Measurements from ENCODE around the gene ITIH1. TPM values are rescaled to one million over a fixed set of nuclear protein-coding genes. Genes with fewer than 3 reads are reported as not detected.
"Not testable (repeated sequence)": the region's sequence is repeated elsewhere in the genome, so short reads cannot be mapped to it uniquely, and the experiment has no call there.

ITIH1 gene, protein sequence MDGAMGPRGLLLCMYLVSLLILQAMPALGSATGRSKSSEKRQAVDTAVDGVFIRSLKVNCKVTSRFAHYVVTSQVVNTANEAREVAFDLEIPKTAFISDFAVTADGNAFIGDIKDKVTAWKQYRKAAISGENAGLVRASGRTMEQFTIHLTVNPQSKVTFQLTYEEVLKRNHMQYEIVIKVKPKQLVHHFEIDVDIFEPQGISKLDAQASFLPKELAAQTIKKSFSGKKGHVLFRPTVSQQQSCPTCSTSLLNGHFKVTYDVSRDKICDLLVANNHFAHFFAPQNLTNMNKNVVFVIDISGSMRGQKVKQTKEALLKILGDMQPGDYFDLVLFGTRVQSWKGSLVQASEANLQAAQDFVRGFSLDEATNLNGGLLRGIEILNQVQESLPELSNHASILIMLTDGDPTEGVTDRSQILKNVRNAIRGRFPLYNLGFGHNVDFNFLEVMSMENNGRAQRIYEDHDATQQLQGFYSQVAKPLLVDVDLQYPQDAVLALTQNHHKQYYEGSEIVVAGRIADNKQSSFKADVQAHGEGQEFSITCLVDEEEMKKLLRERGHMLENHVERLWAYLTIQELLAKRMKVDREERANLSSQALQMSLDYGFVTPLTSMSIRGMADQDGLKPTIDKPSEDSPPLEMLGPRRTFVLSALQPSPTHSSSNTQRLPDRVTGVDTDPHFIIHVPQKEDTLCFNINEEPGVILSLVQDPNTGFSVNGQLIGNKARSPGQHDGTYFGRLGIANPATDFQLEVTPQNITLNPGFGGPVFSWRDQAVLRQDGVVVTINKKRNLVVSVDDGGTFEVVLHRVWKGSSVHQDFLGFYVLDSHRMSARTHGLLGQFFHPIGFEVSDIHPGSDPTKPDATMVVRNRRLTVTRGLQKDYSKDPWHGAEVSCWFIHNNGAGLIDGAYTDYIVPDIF
- total RNA-seq: 1 to 10 TPM in 1 of 4 donors, not detected in 3; 4.1 TPM

DNA sequence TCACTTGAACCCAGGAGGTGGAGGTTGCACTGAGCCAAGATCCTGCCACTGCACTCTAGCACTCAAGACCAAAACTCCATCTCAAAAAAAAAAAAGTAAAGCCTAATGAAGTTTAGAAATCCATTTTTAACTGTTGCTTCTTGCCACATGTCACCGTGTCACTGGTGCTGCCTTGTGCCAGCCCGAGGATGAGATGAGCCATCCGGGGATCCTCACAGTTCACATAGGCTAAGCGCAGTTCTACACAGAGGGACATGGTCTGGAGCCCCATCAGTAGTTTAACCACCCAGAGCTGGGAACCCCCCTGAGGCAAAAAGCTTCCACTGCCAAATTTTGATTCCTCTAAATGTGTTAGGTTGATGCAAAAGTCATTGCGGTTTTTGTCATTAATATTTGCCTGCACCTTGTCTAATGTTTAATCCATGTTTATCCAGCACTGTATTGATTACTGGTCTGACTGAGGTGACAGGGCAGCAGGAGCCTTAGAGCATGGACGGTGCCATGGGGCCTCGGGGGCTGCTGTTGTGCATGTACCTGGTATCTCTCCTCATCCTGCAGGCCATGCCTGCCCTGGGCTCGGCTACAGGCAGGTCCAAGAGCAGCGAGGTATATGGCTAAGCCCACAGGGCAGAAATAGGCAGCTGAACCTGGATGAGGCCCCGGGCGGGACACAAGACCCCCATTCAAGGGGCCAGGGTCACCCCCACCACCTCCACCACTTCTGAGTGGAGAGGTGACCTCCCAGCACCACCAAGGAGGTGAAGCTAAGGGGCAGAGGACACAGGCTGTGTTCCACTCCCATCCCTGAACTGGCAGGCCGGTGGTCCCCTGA lies at the start of gene ITIH1:
TSS of gene ITIH1 (plus strand) at position 473 of the 832 bp plus-strand sequence. CDS start at position 490, 17 bp downstream.
- DNase-seq (ENCODE audit: low spot score in 2 of 2): no peak
- TF ChIP-seq, protein P1, sequence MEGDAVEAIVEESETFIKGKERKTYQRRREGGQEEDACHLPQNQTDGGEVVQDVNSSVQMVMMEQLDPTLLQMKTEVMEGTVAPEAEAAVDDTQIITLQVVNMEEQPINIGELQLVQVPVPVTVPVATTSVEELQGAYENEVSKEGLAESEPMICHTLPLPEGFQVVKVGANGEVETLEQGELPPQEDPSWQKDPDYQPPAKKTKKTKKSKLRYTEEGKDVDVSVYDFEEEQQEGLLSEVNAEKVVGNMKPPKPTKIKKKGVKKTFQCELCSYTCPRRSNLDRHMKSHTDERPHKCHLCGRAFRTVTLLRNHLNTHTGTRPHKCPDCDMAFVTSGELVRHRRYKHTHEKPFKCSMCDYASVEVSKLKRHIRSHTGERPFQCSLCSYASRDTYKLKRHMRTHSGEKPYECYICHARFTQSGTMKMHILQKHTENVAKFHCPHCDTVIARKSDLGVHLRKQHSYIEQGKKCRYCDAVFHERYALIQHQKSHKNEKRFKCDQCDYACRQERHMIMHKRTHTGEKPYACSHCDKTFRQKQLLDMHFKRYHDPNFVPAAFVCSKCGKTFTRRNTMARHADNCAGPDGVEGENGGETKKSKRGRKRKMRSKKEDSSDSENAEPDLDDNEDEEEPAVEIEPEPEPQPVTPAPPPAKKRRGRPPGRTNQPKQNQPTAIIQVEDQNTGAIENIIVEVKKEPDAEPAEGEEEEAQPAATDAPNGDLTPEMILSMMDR (IDR thresholded peaks at IDR 0.05): no peak
- no peak for TF ChIP-seq POLR2A (IDR thresholded peaks at IDR 0.05)
- TF ChIP-seq EP300 (IDR thresholded peaks at IDR 0.05): no peak
- no peaks in the 10 kb centered on the region for H3K27me3 ChIP-seq
- no peaks in the 10 kb centered on the region for H3K4me1 ChIP-seq
- H3K27ac ChIP-seq: no peak within 1 kb of the TSS
- H3K4me3 ChIP-seq: no peak within 1 kb of the TSS
- WGBS, 2 donors: 78 to 85% methylated on average over 9 to 12 of the region's 12 CpGs
- no peaks in the 10 kb centered on the region for H3K36me3 ChIP-seq
- no peaks in the 10 kb centered on the region for H3K9me3 ChIP-seq

DNA sequence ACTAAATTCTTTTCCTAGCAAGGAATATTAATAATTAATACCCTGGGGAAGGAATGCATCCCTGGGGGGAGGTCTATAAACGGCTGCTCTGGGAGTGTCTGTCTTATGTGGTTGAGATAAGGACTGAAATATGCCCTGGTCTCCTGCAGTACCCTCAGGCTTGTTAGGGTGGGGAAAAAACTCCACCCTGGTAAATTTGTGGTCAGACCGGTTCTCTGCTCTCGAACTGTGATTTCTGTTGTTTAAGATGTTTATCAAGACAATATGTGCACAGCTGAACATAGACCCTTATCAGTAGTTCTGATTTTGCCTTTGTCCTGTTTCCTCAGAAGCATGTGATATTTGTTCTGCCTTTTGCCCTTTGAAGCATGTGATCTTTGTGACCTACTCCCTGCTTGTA lies 48.6 kb upstream of the ITIH1 start:
- H3K4me1 ChIP-seq; DNase-seq (ENCODE audit: low spot score in 2 of 2); H3K4me3 ChIP-seq; H3K27me3 ChIP-seq; H3K9me3 ChIP-seq; H3K27ac ChIP-seq: not testable (repeated sequence)
- peaks cover 4 to 76% (median 7%) of the 10 kb centered on the region in 3 donors for H3K36me3 ChIP-seq
- whole genome bisulfite sequencing, 2 donors: 81 to 92% methylated on average over 3 of the region's 3 CpGs

DNA sequence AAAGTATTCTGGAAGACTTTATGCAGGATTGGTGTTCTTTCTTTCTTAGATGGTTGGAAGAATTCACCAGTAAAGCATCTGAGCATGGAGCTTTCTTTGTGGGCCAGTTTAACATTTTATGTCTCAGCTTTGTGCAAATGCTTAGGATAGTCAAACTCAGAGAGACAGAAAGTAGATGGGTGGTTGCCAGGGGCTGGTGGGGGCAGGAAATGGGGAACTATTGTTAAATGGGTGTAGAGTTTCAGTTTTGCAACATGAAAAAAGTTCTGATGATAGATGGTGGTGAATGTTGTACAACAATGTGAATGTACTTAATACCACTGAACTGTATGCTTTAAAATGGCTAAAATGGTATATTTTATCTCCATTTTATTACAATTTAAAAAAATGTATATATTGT lies 46.7 kb upstream of the ITIH1 start:
- TF ChIP-seq POLR2A (IDR thresholded peaks at IDR 0.05): no peak
- TF ChIP-seq, protein P1 (IDR thresholded peaks at IDR 0.05): no peak
- TF ChIP-seq EP300 (IDR thresholded peaks at IDR 0.05): no peak
- H3K9me3 ChIP-seq: peaks cover 0 to 5% (median 0%) of the 10 kb centered on the region in 4 donors
- no peak overlapping the region for H3K4me3 ChIP-seq
- H3K27ac ChIP-seq: no peak overlapping the region
- no peak for DNase-seq (ENCODE audit: low spot score in 2 of 2)
- peaks cover 6 to 90% (median 7%) of the 10 kb centered on the region in 3 donors for H3K36me3 ChIP-seq
- H3K27me3 ChIP-seq: no peaks in the 10 kb centered on the region
- no peaks in the 10 kb centered on the region for H3K4me1 ChIP-seq

DNA sequence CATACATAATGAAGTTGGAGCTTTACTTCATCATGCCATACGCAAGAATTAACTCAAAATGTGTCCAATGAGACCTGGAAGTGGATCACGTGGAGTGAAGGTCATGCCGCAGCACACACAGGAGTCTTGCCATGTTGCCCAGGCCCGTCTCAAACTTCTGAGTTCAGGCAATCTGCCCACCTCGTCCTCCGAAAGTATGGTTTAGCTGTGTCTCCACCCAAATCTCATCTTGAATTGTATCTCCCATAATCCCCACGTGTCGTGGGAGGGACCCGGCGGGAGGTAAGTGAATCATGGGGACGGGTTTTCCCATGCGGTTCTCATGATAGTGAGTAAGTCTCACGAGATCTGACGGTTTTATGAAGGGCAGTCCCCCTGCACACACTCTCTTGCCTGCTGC lies 45.8 kb upstream of the ITIH1 start:
- WGBS, 2 donors: 80 to 86% methylated on average over 14 of the region's 14 CpGs
- no peak overlapping the region for H3K27ac ChIP-seq
- no peak overlapping the region for H3K4me3 ChIP-seq
- H3K4me1 ChIP-seq: no peaks in the 10 kb centered on the region
- H3K27me3 ChIP-seq: no peaks in the 10 kb centered on the region
- H3K9me3 ChIP-seq: peaks cover 0 to 5% (median 0%) of the 10 kb centered on the region in 4 donors
- no peak for DNase-seq (ENCODE audit: low spot score in 2 of 2)
- TF ChIP-seq, protein P1 (IDR thresholded peaks at IDR 0.05): no peak
- no peak for TF ChIP-seq POLR2A (IDR thresholded peaks at IDR 0.05)
- TF ChIP-seq EP300 (IDR thresholded peaks at IDR 0.05): no peak
- peaks cover 6 to 93% (median 7%) of the 10 kb centered on the region in 3 donors for H3K36me3 ChIP-seq

DNA sequence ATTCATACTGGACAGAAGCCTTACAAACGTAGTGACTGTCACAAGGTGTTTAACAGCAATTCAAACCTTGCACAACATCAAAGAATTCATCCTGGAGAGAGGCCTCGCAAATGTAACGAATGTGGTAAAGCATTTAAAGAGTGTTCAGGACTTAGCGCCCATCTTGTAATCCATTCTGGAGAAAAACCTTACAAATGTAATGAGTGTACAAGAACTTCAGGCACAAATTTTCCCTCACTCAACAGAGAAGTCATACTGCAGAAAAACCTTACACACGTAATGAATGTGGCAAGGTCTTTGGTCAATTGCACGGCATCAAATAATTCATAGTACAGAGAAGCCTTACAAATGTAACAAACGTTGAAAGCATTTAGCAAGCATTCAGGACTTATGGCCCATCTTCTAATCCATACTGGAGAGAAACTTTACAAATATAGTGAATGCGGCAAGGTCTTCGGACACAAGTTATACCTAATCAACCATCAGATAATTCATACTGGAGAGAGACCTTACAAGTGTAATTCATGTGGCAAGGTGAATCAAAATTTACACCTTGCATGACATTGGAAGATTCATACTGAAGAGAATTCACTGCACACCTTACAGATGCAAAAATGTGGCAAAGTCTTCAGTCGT lies 44.0 kb upstream of the ITIH1 start:
- H3K27ac ChIP-seq: no peak overlapping the region
- H3K4me1 ChIP-seq: no peaks in the 10 kb centered on the region
- WGBS, 2 donors: 85 to 92% methylated on average over 10 of the region's 10 CpGs
- no peak overlapping the region for H3K4me3 ChIP-seq
- TF ChIP-seq, protein P1 (IDR thresholded peaks at IDR 0.05): no peak
- no peak for TF ChIP-seq EP300 (IDR thresholded peaks at IDR 0.05)
- TF ChIP-seq POLR2A (IDR thresholded peaks at IDR 0.05): no peak
- H3K27me3 ChIP-seq: no peaks in the 10 kb centered on the region
- no peak for DNase-seq (ENCODE audit: low spot score in 2 of 2)
- peaks cover 0 to 5% (median 0%) of the 10 kb centered on the region in 4 donors for H3K9me3 ChIP-seq
- peaks cover 6 to 100% (median 7%) of the 10 kb centered on the region in 3 donors for H3K36me3 ChIP-seq
